Astrocyte of the cerebellum (primary cell): ENCODE results near the gene CACNA1D.

ENCODE experiments used
- DNase-seq: peaks from one replicate; pipeline ENCODE4 v3.0.0-alpha.2; 2011; ENCODE audit warnings: low read depth
- H3K4me3 ChIP-seq: 2 replicates; pipeline ENCODE4 v1.5.1; 2011; ENCODE audit warnings: mild to moderate bottlenecking, low read depth, low read length, moderate library complexity
- CTCF ChIP-seq: IDR thresholded peaks from 2 replicates; pipeline ENCODE4 v1.5.1; 2012; ENCODE audit warnings: low read length, low read depth, moderate library complexity, mild to moderate bottlenecking; ENCODE audit errors: missing control alignments
- in situ Hi-C: cut with HindIII; loops from 2 replicates; pipeline ENCODE4 v1.10.0; 2017; ENCODE audit warnings: low sequenced_read_pairs

The CACNA1D gene

DNA sequence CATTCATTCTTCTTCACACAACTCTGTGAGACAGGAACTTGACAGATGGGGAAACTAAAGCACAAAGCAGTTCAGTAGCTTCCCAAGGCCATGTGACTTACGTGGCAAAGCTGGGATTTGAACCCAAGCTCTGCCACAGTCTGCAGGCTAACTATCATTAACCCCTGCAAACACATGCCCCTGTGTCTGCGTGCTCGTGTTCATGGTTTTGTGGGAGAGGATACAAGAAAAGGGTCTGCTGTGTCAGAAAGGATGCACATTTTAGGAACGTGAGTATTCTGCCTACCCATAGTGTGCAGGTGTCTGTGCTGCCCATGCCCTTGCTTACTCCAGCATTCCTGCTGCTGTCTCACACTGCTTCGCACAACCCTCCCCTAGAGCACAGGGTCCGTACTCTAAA lies 214.8 kb downstream of the CACNA1D start:
- no peak for DNase-seq
- TF ChIP-seq CTCF: no peak
- H3K4me3 ChIP-seq: no peak overlapping the region

DNA sequence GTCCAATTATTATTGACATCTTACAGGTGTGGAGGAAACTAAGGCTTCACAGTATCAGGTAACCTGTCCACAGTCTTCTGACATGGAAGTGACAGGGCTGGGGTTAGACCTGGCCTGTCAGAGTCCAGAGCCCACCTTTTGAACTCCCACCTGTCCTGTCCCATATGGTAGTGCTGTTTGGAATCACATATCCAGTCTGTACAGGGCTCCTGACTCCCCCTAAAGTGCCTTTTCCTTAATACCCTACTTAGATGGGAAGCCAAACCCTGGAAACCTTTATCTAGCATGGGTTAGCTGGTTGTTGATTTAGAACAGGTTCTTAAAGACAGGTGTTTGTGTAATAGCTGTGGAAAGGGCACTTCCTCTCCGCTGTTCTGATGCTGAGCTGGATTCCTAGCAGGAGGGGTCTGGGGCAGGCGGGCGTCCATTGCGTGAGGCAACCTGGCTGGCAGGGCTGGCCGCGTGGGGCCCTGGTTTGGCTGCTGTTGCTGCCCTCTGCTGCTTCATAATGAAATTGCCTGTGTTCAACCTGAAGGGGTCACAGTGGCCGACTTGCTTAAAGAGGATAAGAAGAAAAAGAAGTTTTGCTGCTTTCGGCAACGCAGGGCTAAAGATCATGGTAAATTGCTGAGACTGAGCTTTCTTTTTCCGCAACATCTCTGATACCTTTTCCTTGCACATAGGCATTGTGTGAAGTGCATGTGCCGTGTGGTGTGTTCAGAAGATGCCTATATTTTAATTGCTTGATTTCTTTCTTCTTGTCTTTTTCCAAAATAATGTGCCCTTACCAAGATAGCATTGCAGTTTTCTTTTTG lies 215.7 kb downstream of the CACNA1D start:
- DNase-seq: no peak
- TF ChIP-seq CTCF: peak; percentile 86
- H3K4me3 ChIP-seq: no peak overlapping the region
- in situ Hi-C loops: no loop called here

More for the DNA sequence above, 214.8 kb downstream of the CACNA1D start:
- in situ Hi-C loops: no loop called here

GRCh38 chr3:53711387-53711786 lies 217.0 kb downstream of the CACNA1D start:
- no peak for DNase-seq
- in situ Hi-C loops: no loop called here
- H3K4me3 ChIP-seq: no peak overlapping the region
- no peak for TF ChIP-seq CTCF

- H3K4me3 ChIP-seq: no peak overlapping the region
- DNase-seq: no peak
- TF ChIP-seq CTCF: no peak
- in situ Hi-C loops: no loop called here
Measured at GRCh38 chr3:53712817-53713388, 218.5 kb downstream of the CACNA1D start.

GRCh38 chr3:53713626-53714025 lies 219.2 kb downstream of the CACNA1D start:
- TF ChIP-seq CTCF: no peak
- DNase-seq: no peak
- H3K4me3 ChIP-seq: no peak overlapping the region
- in situ Hi-C loops: no loop called here

DNA sequence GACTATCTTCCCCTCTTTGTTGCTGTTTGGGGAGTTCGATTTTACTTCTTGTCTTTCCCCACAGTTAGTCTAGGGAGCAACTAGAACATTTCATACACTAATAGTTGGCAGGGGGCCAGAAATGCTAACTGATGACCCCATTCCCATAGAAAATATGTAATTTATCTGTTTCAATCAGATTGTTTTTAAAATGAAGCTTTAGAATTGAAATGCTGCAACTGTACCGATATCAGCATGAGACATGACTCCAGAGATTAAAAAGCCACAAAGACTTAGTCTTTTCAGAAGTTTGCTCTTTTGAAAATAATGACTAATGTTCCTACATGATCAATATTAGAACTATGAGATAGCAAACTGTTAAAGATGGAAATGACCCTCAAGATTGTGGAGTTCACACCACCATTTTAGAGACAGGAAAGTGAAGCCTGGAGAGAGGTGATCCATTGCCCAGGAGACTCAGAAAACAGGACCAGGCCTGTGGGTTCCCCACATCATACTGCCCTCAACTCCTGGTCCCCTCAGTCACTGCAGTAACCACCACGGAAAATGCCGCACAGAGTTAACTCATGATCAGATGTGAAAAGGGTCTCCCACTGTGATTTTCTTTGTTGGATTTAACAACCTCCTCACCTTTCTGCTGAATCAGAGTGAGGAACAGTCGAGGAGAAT lies 221.5 kb downstream of the CACNA1D start:
- in situ Hi-C loops: no loop called here
- no peak for TF ChIP-seq CTCF
- peak; percentile 35 for DNase-seq
- H3K4me3 ChIP-seq: no peak overlapping the region
